Thoracic aorta (tissue), 2 donors: Measurements from ENCODE around the gene KCNA10. TPM values are rescaled to one million over a fixed set of nuclear protein-coding genes. Genes with fewer than 3 reads are reported as not detected.

Experiments
- ATAC-seq: fragments of 150-250 bp; one replicate; pipeline ENCODE4 v1.8.0; 2017; ENCODE audit warnings: low read depth; ENCODE audit not compliant: insufficient number of reproducible peaks, low FRiP score
- DNase-seq: peaks from one replicate; pipeline ENCODE4 v3.0.0-alpha.2; 2020; ENCODE audit warnings: low spot score
- H3K27ac ChIP-seq, 2 donors: fragments of 200-600 bp; sonication (generic); 1 replicate in 1 of 2; 2 replicates in 1 of 2; pipeline ENCODE4 v1.5.1; 2016; ENCODE audit warnings: mild to moderate bottlenecking in 2 of 2, moderate library complexity in 2 of 2
- H3K27me3 ChIP-seq: fragments of 200-600 bp; sonication (generic); replicated peaks from 2 replicates; pipeline ENCODE4 v1.6.0; 2016; ENCODE audit warnings: mild to moderate bottlenecking; ENCODE audit not compliant: insufficient read depth
- H3K36me3 ChIP-seq: fragments of 200-600 bp; sonication (generic); one replicate; pipeline ENCODE4 v1.5.1; 2016
- H3K4me1 ChIP-seq, 2 donors: fragments of 200-600 bp; sonication (generic); 1 replicate in 1 of 2; 2 replicates in 1 of 2; pipeline versions ENCODE4 v1.5.1 to v1.6.0; 2016; ENCODE audit warnings: low read depth in 2 of 2, mild to moderate bottlenecking in 1 of 2; ENCODE audit not compliant: control insufficient read depth in 1 of 2
- H3K4me3 ChIP-seq: fragments of 200-600 bp; sonication (generic); 2 replicates; pipeline ENCODE4 v1.5.1; 2016; ENCODE audit warnings: mild to moderate bottlenecking
- H3K9me3 ChIP-seq: fragments of 200-600 bp; sonication (generic); 2 replicates; pipeline ENCODE4 v1.5.1; 2016
- total RNA-seq, 2 donors: library from RNA; depleted of rRNA; stranded (reverse); fragments of >200 nt; gene quantifications; one replicate each; pipeline versions ENCODE4 v1.1.0 to v1.2.3, GENCODE V29; 2016
- TF ChIP-seq, protein P1 (sequence below): fragments of 200-600 bp; sonication (generic); IDR thresholded peaks from one replicate; pipeline ENCODE4 v1.5.1; 2019; ENCODE audit warnings: antibody characterized with exemption

The KCNA10 gene
- total RNA-seq, 2 donors from 2014 or later, result not detected

DNA sequence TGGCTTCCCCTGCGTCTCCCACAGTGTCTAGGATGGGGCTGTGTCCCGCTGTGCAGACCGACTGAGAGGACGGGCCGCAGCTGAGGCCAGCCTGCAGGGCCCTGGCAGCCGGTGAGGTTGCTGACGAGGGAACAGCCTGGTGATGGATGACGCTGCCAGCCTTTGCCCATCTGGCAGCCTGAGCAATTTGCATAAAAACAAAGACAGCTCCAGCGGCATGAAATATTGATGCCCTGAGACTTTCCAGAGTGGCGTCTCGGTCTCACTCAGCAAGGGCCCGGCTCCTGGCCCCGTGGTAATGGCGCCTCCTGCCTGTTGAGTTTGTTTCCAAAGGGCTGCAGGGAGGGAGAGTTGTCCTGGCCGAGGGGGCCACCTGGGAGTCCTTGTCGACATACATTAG is 19.1 kb upstream of the KCNA10 start:
- TF ChIP-seq, protein P1, sequence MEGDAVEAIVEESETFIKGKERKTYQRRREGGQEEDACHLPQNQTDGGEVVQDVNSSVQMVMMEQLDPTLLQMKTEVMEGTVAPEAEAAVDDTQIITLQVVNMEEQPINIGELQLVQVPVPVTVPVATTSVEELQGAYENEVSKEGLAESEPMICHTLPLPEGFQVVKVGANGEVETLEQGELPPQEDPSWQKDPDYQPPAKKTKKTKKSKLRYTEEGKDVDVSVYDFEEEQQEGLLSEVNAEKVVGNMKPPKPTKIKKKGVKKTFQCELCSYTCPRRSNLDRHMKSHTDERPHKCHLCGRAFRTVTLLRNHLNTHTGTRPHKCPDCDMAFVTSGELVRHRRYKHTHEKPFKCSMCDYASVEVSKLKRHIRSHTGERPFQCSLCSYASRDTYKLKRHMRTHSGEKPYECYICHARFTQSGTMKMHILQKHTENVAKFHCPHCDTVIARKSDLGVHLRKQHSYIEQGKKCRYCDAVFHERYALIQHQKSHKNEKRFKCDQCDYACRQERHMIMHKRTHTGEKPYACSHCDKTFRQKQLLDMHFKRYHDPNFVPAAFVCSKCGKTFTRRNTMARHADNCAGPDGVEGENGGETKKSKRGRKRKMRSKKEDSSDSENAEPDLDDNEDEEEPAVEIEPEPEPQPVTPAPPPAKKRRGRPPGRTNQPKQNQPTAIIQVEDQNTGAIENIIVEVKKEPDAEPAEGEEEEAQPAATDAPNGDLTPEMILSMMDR, result no peak
- H3K4me1 ChIP-seq, result no peaks in the 10 kb centered on the region
- H3K36me3 ChIP-seq, result no peaks in the 10 kb centered on the region
- no peak for DNase-seq
- no peaks in the 10 kb centered on the region for H3K9me3 ChIP-seq
- ATAC-seq, result no peak
- H3K4me3 ChIP-seq, result no peak overlapping the region
- no peaks in the 10 kb centered on the region for H3K27me3 ChIP-seq
- no peak overlapping the region for H3K27ac ChIP-seq

DNA sequence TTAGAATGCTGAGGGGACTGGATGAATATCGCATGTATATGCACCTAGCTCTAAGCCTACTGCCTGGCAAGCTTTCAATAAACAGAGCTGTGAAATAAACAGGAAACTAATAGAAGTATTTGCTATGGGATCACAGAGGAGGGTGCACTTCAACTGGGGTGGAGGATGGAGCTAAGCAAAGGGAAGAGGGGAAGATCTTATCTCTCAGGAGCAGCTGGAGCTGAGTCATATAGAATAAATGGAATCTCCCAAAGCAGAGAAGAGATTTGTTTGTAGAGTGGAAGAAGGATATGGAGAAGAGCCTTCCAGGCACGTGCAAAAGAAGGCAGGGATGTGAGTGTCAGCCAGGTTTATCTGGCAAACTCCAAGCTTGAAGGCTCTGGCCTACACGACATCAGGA is 17.0 kb upstream of the KCNA10 start:
- H3K27ac ChIP-seq, result no peak overlapping the region
- no peak overlapping the region for H3K4me3 ChIP-seq
- ATAC-seq (no peak), DNase-seq (no peak)
- H3K36me3 ChIP-seq, result no peaks in the 10 kb centered on the region
- H3K9me3 ChIP-seq, result no peaks in the 10 kb centered on the region
- no peaks in the 10 kb centered on the region for H3K4me1 ChIP-seq
- TF ChIP-seq, protein P1, result no peak
- H3K27me3 ChIP-seq, result no peaks in the 10 kb centered on the region

DNA sequence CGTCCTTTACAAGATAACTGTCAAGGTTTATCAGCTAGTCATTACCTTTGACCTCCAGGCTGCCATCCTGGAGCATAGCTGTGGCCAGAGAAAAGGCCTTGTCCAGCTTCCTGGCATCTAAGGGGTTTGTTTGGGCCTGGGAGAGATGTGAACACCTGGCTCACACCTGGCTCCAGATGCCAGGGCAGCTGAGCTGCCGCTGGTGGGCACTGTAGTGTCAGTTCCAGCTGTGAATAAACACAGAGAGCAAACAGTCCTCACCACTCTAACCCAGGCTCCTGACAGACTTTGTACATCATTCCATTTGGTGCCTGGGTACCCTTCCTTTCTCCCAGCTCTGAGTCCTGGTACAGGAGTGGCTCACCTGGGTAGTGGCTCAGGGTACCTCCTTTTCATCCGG is 14.3 kb upstream of the KCNA10 start:
- Histone ChIP-seq H3K9me3 (no peaks in the 10 kb centered on the region), H3K4me3 (no peak overlapping the region), H3K27me3 (no peaks in the 10 kb centered on the region), H3K4me1 (no peaks in the 10 kb centered on the region), H3K36me3 (no peaks in the 10 kb centered on the region), H3K27ac (no peak overlapping the region)
- DNase-seq (no peak), ATAC-seq (no peak)
- TF ChIP-seq, protein P1, result no peak

DNA sequence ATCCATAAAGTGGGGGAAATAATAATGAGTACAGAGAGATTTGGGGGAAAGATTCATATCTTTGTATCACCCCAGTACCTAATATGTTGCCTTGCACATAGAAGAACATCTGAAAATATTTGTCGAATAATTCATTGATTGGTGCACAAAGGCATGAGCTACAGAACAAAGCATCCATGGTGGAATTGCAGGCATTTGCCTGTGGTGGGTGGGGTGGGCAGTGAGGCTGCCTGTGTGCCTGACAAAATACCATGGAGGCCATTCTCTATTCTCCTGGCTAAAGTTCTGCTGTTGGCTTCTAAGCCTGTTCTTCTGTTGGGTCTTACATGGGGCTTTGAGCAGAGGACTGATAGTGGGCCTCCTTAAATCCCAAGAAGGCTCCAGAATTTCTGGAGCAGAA is 10.0 kb upstream of the KCNA10 start:
- peaks cover 0 to 6% of the 10 kb centered on the region in 2 donors for H3K4me1 ChIP-seq
- TF ChIP-seq, protein P1, result no peak
- no peak for ATAC-seq
- H3K27ac ChIP-seq, result no peak overlapping the region
- H3K36me3 ChIP-seq, result no peaks in the 10 kb centered on the region
- no peak for DNase-seq
- H3K27me3 ChIP-seq, result no peaks in the 10 kb centered on the region
- no peaks in the 10 kb centered on the region for H3K9me3 ChIP-seq
- H3K4me3 ChIP-seq, result no peak overlapping the region

DNA sequence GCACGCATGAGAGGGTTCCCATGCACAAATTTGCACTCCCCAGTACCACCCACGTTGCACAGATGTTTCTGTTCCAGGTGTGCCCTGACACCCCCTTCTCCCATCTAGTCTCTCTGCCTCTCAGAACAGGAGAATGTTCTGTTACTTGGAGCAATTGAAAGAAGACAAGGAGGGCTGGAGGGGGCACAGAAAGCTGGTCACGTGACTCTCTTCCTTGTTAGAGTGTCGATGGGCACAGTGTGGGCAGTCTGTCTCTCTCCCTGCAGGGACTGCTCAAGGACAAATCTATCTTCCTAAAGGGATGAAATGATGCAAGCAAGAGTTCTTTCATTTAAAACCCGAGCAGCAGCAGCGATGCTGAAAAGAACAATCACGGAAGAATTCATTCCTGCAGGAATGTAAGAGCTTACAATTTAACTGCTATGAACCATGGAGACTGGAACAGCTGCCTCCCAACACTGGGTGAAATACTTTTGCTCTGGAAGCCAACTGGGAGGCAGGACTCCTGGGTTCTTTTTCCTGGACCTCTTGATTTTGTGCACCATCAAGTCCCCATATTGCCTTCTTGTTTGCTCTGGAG is 7.3 kb upstream of the KCNA10 start:
- H3K4me1 ChIP-seq, result peaks cover 0 to 6% of the 10 kb centered on the region in 2 donors
- H3K9me3 ChIP-seq, result no peaks in the 10 kb centered on the region
- no peak overlapping the region for H3K27ac ChIP-seq
- TF ChIP-seq, protein P1, result no peak
- no peak for DNase-seq
- no peaks in the 10 kb centered on the region for H3K36me3 ChIP-seq
- H3K4me3 ChIP-seq, result no peak overlapping the region
- no peak for ATAC-seq
- H3K27me3 ChIP-seq, result no peaks in the 10 kb centered on the region
